ENCODE results near the gene PRKCH.
"Not testable (repeated sequence)": the region's sequence is repeated elsewhere in the genome, so short reads cannot be mapped to it uniquely, and the experiment has no call there.

PRKCH gene

DNA sequence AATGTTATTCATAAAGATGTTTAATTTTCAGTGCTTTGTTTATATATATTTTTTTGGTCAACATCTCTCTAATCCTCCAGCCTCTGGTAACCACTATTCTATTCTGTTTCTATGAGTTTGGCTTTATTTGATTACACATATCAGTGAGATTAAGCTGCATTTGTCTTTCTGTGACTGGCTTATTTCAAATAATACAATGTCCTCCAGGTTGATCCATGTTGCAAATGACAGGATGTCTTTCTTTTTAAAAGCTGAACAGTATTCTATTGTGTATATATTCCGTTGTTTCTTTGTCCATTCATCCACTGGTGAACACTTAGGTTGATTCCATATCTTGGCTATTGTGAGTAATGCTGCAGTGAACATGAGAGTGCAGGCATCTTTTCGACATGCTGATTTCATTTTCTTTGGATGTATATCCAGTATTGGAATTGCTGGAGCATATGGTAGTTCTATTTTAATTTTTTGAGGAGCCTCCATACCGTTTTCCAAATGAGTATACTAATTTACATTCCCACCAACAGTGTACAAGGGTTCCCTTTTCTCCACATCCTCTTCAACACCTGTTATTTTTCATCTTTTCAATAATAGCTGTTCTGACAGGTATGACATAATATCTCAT is 142.4 kb downstream of the PRKCH start:
- H3K36me3 ChIP-seq (ENCODE audit: insufficient read depth, low read length), result no peaks in the 10 kb centered on the region
- H3K27ac ChIP-seq (ENCODE audit: low read depth, low read length), result peak overlapping the region; percentile 95
- H3K4me1 ChIP-seq (ENCODE audit: control insufficient read depth, insufficient read depth, low read length, unreplicated experiment), result peaks cover 57% of the 10 kb centered on the region
- peak overlapping the region; percentile 24 for H2AFZ ChIP-seq (ENCODE audit: low read length, unreplicated experiment)
- H3K4me3 ChIP-seq (ENCODE audit: low read depth, low read length), result peak overlapping the region; percentile 36
- H3K27me3 ChIP-seq (ENCODE audit: insufficient read depth, low read length), result no peaks in the 10 kb centered on the region
- peaks cover 63% of the 10 kb centered on the region for H3K79me2 ChIP-seq (ENCODE audit: control insufficient read depth, insufficient read depth, low read length, unreplicated experiment)

- H3K27ac ChIP-seq (ENCODE audit: low read depth, low read length), result peak overlapping the region; percentile 98
- not testable (repeated sequence) for H2AFZ ChIP-seq (ENCODE audit: low read length, unreplicated experiment); H3K4me3 ChIP-seq (ENCODE audit: low read depth, low read length); H3K36me3 ChIP-seq (ENCODE audit: insufficient read depth, low read length); H3K27me3 ChIP-seq (ENCODE audit: insufficient read depth, low read length)
- peaks cover 72% of the 10 kb centered on the region for H3K79me2 ChIP-seq (ENCODE audit: control insufficient read depth, insufficient read depth, low read length, unreplicated experiment)
- peaks cover 67% of the 10 kb centered on the region for H3K4me1 ChIP-seq (ENCODE audit: control insufficient read depth, insufficient read depth, low read length, unreplicated experiment)
Measured at GRCh38 chr14:61464539-61465320, 143.4 kb downstream of the PRKCH start.

GRCh38 chr14:61466249-61466904 is 145.0 kb downstream of the PRKCH start:
- peaks cover 84% of the 10 kb centered on the region for H3K79me2 ChIP-seq (ENCODE audit: control insufficient read depth, insufficient read depth, low read length, unreplicated experiment)
- H3K27me3 ChIP-seq (ENCODE audit: insufficient read depth, low read length), result no peaks in the 10 kb centered on the region
- no peaks in the 10 kb centered on the region for H3K36me3 ChIP-seq (ENCODE audit: insufficient read depth, low read length)
- H3K4me1 ChIP-seq (ENCODE audit: control insufficient read depth, insufficient read depth, low read length, unreplicated experiment), result peaks cover 77% of the 10 kb centered on the region
- H3K27ac ChIP-seq (ENCODE audit: low read depth, low read length), result peak overlapping the region; percentile 98
- no peak overlapping the region for H3K4me3 ChIP-seq (ENCODE audit: low read depth, low read length)
- H2AFZ ChIP-seq (ENCODE audit: low read length, unreplicated experiment), result no peak overlapping the region

DNA sequence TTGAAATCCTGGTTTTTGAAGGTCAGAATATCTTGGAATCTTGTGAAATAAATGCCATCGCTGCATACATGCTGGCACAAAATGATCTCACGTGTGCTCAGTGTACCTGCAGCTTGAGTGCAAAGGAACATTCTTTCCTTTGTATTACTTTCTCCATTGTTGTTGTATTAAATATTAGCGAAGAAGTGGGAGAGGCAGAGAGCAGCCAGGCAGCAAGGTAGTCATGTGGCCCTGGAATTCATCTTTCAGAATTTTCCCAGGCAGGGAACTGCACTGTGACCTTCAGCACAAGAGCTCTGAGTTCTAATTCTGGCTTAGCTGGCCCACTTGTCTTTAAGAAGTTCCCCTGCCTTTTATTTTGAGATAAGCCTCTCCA is 145.5 kb downstream of the PRKCH start:
- Histone ChIP-seq H3K36me3 (ENCODE audit: insufficient read depth, low read length) (no peaks in the 10 kb centered on the region), H3K4me3 (ENCODE audit: low read depth, low read length) (no peak overlapping the region), H3K27me3 (ENCODE audit: insufficient read depth, low read length) (no peaks in the 10 kb centered on the region), H2AFZ (ENCODE audit: low read length, unreplicated experiment) (no peak overlapping the region), H3K79me2 (ENCODE audit: control insufficient read depth, insufficient read depth, low read length, unreplicated experiment) (peaks cover 86% of the 10 kb centered on the region), H3K4me1 (ENCODE audit: control insufficient read depth, insufficient read depth, low read length, unreplicated experiment) (peaks cover 78% of the 10 kb centered on the region), H3K27ac (ENCODE audit: low read depth, low read length) (peak overlapping the region; percentile 98)

DNA sequence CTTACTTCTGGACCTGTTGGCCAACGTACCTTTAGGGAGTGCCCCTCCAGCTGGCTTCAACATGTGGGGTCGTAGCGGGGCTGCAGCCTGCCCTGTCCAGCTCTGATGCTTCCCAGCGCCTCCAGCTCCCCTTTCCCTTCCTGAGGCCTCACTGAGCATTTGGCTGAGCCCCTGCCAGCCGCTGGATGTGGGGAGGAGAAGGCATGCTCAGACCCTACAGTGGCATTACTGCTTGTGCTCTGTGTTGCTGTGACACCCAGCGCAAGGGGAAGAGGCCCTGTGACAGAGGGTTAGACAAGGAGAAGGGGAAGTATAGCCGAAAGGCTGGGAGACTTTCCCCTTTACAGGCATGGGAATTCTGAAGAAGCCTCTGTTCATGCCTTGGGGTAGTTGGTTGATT is 145.9 kb downstream of the PRKCH start:
- H3K36me3 ChIP-seq (ENCODE audit: insufficient read depth, low read length), result no peaks in the 10 kb centered on the region
- H3K27me3 ChIP-seq (ENCODE audit: insufficient read depth, low read length), result no peaks in the 10 kb centered on the region
- no peak overlapping the region for H2AFZ ChIP-seq (ENCODE audit: low read length, unreplicated experiment)
- H3K27ac ChIP-seq (ENCODE audit: low read depth, low read length), result peak overlapping the region; percentile 98
- H3K4me1 ChIP-seq (ENCODE audit: control insufficient read depth, insufficient read depth, low read length, unreplicated experiment), result peaks cover 75% of the 10 kb centered on the region
- H3K4me3 ChIP-seq (ENCODE audit: low read depth, low read length), result no peak overlapping the region
- peaks cover 82% of the 10 kb centered on the region for H3K79me2 ChIP-seq (ENCODE audit: control insufficient read depth, insufficient read depth, low read length, unreplicated experiment)

DNA sequence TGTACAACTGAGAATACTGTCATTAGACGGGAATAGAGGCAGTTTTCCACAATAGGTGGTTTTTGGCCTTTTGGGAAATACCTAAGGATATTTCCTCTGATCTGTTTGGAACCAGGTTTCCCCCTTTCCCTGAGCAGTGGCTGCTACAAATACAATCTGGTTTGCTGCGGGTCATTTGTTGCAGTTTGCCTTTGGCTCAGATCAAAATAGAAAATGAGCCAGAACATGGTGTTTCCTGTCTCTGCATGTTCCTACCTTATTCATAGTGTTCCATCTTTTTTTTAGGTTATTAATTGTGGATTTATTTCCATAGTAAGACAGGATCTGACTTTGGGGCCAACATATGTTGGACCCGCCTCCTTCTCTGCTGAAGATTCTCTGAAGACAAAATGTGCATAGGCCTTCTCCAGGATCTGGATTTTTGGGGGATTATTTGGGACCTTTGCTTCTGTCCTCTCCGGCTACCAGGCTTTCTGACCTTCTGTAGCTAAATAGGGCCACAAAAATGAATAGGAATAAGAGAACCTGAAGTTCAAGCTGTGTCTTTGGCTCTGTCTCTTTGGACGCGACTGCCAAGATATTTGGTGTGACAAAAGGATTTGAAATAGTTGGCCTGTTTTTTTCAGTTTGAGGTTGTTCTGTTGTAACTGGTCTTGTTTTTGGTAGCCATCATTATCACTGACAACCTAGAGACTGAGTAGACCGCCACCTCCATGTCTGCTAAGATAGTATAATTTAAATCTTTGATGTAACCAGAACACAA is 146.9 kb downstream of the PRKCH start:
- Histone ChIP-seq H3K4me1 (ENCODE audit: control insufficient read depth, insufficient read depth, low read length, unreplicated experiment) (peaks cover 75% of the 10 kb centered on the region), H3K27me3 (ENCODE audit: insufficient read depth, low read length) (no peaks in the 10 kb centered on the region), H3K79me2 (ENCODE audit: control insufficient read depth, insufficient read depth, low read length, unreplicated experiment) (peaks cover 81% of the 10 kb centered on the region), H3K4me3 (ENCODE audit: low read depth, low read length) (no peak overlapping the region), H3K27ac (ENCODE audit: low read depth, low read length) (peak overlapping the region; percentile 98), H3K36me3 (ENCODE audit: insufficient read depth, low read length) (no peaks in the 10 kb centered on the region), H2AFZ (ENCODE audit: low read length, unreplicated experiment) (no peak overlapping the region)

DNA sequence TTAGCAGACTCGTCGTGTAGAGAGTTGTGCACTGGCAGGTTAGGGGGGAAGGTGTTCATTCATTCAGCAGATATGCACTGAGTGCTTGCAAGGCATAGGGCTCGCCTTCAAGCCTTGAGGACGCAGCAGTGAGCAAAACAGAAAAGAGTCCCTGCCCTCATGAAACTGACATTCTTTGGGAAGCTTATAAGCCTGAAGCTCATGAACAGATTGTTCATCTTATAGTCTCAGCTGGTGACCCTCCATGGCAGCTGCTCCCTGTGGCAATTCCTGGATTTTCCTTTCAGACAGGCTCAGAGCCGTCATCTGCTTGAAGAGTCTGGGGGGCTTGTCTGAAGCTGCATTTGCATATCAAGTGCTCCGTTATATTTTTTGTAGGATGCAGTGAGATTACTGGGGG is 148.4 kb downstream of the PRKCH start:
- H3K27me3 ChIP-seq (ENCODE audit: insufficient read depth, low read length), result no peaks in the 10 kb centered on the region
- no peak overlapping the region; the same call in 1 of the 2 replicates for H3K4me3 ChIP-seq (ENCODE audit: low read depth, low read length)

GRCh38 chr14:61470261-61470960 is 149.0 kb downstream of the PRKCH start:
- Histone ChIP-seq H2AFZ (ENCODE audit: low read length, unreplicated experiment) (no peak overlapping the region), H3K27me3 (ENCODE audit: insufficient read depth, low read length) (no peaks in the 10 kb centered on the region), H3K4me3 (ENCODE audit: low read depth, low read length) (peak overlapping the region; percentile 76), H3K79me2 (ENCODE audit: control insufficient read depth, insufficient read depth, low read length, unreplicated experiment) (peaks cover 77% of the 10 kb centered on the region), H3K36me3 (ENCODE audit: insufficient read depth, low read length) (no peaks in the 10 kb centered on the region), H3K27ac (ENCODE audit: low read depth, low read length) (peak overlapping the region; percentile 98), H3K4me1 (ENCODE audit: control insufficient read depth, insufficient read depth, low read length, unreplicated experiment) (peaks cover 80% of the 10 kb centered on the region)

More for the DNA sequence above, 148.4 kb downstream of the PRKCH start:
- H3K79me2 ChIP-seq (ENCODE audit: control insufficient read depth, insufficient read depth, low read length, unreplicated experiment), result peaks cover 79% of the 10 kb centered on the region
- no peaks in the 10 kb centered on the region for H3K36me3 ChIP-seq (ENCODE audit: insufficient read depth, low read length)
- no peak overlapping the region for H2AFZ ChIP-seq (ENCODE audit: low read length, unreplicated experiment)
- H3K27ac ChIP-seq (ENCODE audit: low read depth, low read length), result peak overlapping the region; percentile 98
- H3K4me1 ChIP-seq (ENCODE audit: control insufficient read depth, insufficient read depth, low read length, unreplicated experiment), result peaks cover 79% of the 10 kb centered on the region

DNA sequence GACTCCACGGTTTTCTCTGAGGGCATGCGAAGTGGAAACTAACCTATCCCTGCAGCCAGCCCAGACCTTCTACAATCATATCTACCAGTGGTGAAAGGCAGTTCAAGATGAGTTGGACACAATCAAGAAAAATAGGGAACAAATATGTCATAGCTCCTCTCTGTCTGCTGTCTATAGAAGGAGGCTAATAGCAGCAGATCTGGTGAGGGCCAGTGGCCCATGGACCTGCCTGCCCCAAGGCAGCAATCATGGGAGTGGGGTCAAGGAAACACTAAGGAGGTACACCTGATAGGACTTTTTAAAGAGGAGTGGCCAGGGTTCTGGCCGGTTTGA is 149.5 kb downstream of the PRKCH start:
- peaks cover 76% of the 10 kb centered on the region for H3K79me2 ChIP-seq (ENCODE audit: control insufficient read depth, insufficient read depth, low read length, unreplicated experiment)
- peak overlapping the region; percentile 98 for H3K27ac ChIP-seq (ENCODE audit: low read depth, low read length)
- H2AFZ ChIP-seq (ENCODE audit: low read length, unreplicated experiment), result no peak overlapping the region
- H3K4me3 ChIP-seq (ENCODE audit: low read depth, low read length), result peak overlapping the region; percentile 76
- H3K27me3 ChIP-seq (ENCODE audit: insufficient read depth, low read length), result no peaks in the 10 kb centered on the region
- peaks cover 79% of the 10 kb centered on the region for H3K4me1 ChIP-seq (ENCODE audit: control insufficient read depth, insufficient read depth, low read length, unreplicated experiment)
- no peaks in the 10 kb centered on the region for H3K36me3 ChIP-seq (ENCODE audit: insufficient read depth, low read length)
